Karpas-422 (cell line): Measurements from ENCODE around the gene SFTPB. TPM values are rescaled to one million over a fixed set of nuclear protein-coding genes. Genes with fewer than 3 reads are reported as not detected.
"Not testable (repeated sequence)": the region's sequence is repeated elsewhere in the genome, so short reads cannot be mapped to it uniquely, and the experiment has no call there.

Experiments used
- DNase-seq: peaks from one replicate; pipeline ENCODE4 v3.0.0-alpha.2; 2015
- H2AFZ ChIP-seq: fragments of 200-600 bp; sonication (generic); 2 replicates; pipeline ENCODE4 v1.6.1; 2014; ENCODE audit warnings: antibody characterized with exemption, low read length, mixed read lengths
- H3K27ac ChIP-seq: fragments of 200-600 bp; sonication (generic); 2 replicates; pipeline ENCODE4 v1.5.1; 2014; ENCODE audit warnings: mild to moderate bottlenecking, low read length, moderate library complexity
- H3K27me3 ChIP-seq: fragments of 200-600 bp; sonication (generic); 2 replicates; pipeline ENCODE4 v1.6.1; 2014; ENCODE audit warnings: low read length, mixed read lengths
- H3K36me3 ChIP-seq: fragments of 200-600 bp; sonication (generic); 2 replicates; pipeline ENCODE4 v1.6.1; 2014; ENCODE audit warnings: low read length, mixed read lengths; ENCODE audit not compliant: insufficient read depth
- H3K4me1 ChIP-seq: fragments of 200-600 bp; sonication (generic); 2 replicates; pipeline ENCODE4 v1.6.1; 2014; ENCODE audit warnings: mild to moderate bottlenecking, low read length, mixed read lengths
- H3K4me2 ChIP-seq: fragments of 200-600 bp; sonication (generic); 2 replicates; pipeline ENCODE4 v1.6.1; 2014; ENCODE audit warnings: low read length, low read depth, mild to moderate bottlenecking; ENCODE audit not compliant: poor library complexity, severe bottlenecking
- H3K4me3 ChIP-seq: fragments of 200-600 bp; sonication (generic); 2 replicates; pipeline ENCODE4 v1.5.1; 2014; ENCODE audit warnings: mild to moderate bottlenecking, antibody characterized with exemption, low read length, mixed read lengths
- H3K79me2 ChIP-seq: fragments of 200-600 bp; sonication (generic); 2 replicates; pipeline ENCODE4 v1.6.1; 2014; ENCODE audit warnings: mild to moderate bottlenecking, low read length, mixed read lengths
- H3K9ac ChIP-seq: fragments of 200-600 bp; sonication (generic); 2 replicates; pipeline ENCODE4 v1.6.0; 2014; ENCODE audit warnings: low read length
- H3K9me2 ChIP-seq: fragments of 200-600 bp; sonication (generic), shearing (Covaris generic); replicated peaks from 2 replicates; pipeline ENCODE4 v1.6.0; 2014; ENCODE audit warnings: mild to moderate bottlenecking, low read length, moderate library complexity; ENCODE audit not compliant: insufficient read depth
- H3K9me3 ChIP-seq: fragments of 300-700, 200-600 bp; sonication (generic); 2 replicates; pipeline ENCODE4 v1.6.1; 2014; ENCODE audit warnings: low read length, mixed read lengths
- H4K20me1 ChIP-seq: fragments of 200-600 bp; sonication (generic); 2 replicates; pipeline ENCODE4 v1.6.1; 2014; ENCODE audit warnings: mild to moderate bottlenecking, antibody characterized with exemption, low read length, low read depth; ENCODE audit not compliant: insufficient read depth
- total RNA-seq: library from RNA; depleted of rRNA; stranded (reverse); fragments of >200 nt; shearing (Covaris generic); gene quantifications from 2 replicates; pipeline ENCODE4 v1.2.3, GENCODE V29; 2014; ENCODE audit warnings: low replicate concordance

The SFTPB gene
- total RNA-seq, 1 experiment from 2014 or later = not detected

DNA sequence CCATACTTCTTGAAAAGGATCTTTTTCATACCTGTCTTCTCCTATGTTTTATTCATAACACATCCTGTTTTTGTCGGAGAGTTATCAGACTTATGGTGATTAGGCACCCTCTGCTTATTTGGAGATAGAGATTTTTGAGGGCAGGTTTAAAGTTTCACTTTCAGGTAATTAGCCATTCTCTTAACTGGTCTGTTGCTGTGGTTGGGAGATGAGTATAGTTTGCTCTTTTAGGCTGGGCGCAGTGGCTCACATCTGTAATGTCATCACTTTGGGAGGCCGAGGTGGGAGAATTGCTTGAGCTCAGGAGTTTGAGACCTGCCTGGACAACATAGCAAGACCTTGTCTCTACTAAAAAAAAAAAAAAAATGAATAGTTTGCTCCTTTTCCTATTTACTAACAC, 25.3 kb downstream of the SFTPB start:
- H3K4me2 ChIP-seq = no peak overlapping the region
- no peaks in the 10 kb centered on the region for H3K4me1 ChIP-seq
- H3K9ac ChIP-seq = no peak overlapping the region
- DNase-seq = no peak
- H4K20me1 ChIP-seq = 0 out of 2 replicates have a peak, but pooled peaks cover 9% of the 10 kb centered on the region
- no peak overlapping the region for H3K4me3 ChIP-seq
- no peaks in the 10 kb centered on the region for H3K9me2 ChIP-seq
- H3K79me2 ChIP-seq = peaks cover 33% of the 10 kb centered on the region
- no peak overlapping the region for H3K27ac ChIP-seq
- H2AFZ ChIP-seq = no peak overlapping the region
- peaks cover 86% of the 10 kb centered on the region for H3K36me3 ChIP-seq
- H3K27me3 ChIP-seq = no peaks in the 10 kb centered on the region
- H3K9me3 ChIP-seq = no peaks in the 10 kb centered on the region

GRCh38 chr2:85635636-85636035, 32.4 kb downstream of the SFTPB start:
- H3K4me2 ChIP-seq = no peak overlapping the region
- H4K20me1 ChIP-seq = peaks cover 24% of the 10 kb centered on the region; the same call in 1 of the 2 replicates
- no peaks in the 10 kb centered on the region for H3K9me3 ChIP-seq
- H2AFZ ChIP-seq = no peak overlapping the region
- H3K27ac ChIP-seq = no peak overlapping the region
- no peaks in the 10 kb centered on the region for H3K9me2 ChIP-seq
- no peak for DNase-seq
- no peak overlapping the region for H3K4me3 ChIP-seq
- peaks cover 25% of the 10 kb centered on the region for H3K79me2 ChIP-seq
- peaks cover 62% of the 10 kb centered on the region; the same call in 1 of the 2 replicates for H3K36me3 ChIP-seq
- H3K9ac ChIP-seq = no peak overlapping the region
- no peaks in the 10 kb centered on the region for H3K27me3 ChIP-seq
- no peaks in the 10 kb centered on the region for H3K4me1 ChIP-seq

DNA sequence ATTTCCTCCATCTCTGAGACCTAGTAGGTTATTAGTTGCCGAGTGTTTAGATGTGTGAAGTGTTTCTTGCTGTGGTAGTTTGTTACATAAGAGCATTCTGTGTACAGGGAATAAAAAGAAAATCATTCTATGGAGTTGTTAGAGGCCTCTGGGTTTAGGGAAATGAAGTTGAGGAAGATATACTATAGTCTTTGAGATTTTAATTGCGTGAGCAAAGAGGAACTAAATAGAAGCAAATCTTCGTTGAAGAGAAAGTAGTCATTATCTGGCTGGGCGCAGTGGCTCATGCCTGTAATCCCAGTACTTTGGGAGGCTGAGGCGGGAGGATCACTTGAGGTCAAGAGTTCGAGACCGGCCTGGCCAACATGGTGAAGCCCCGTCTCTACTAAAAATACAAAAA, 33.0 kb downstream of the SFTPB start:
- Histone ChIP-seq H3K9ac (no peak overlapping the region), H3K4me2 (no peak overlapping the region), H2AFZ (no peak overlapping the region), H3K79me2 (peaks cover 31% of the 10 kb centered on the region), H4K20me1 (peaks cover 23% of the 10 kb centered on the region; the same call in 1 of the 2 replicates), H3K36me3 (peaks cover 66% of the 10 kb centered on the region; the same call in 1 of the 2 replicates), H3K9me3 (no peaks in the 10 kb centered on the region), H3K9me2 (no peaks in the 10 kb centered on the region), H3K27me3 (no peaks in the 10 kb centered on the region), H3K4me1 (no peaks in the 10 kb centered on the region), H3K4me3 (no peak overlapping the region), H3K27ac (no peak overlapping the region)
- no peak for DNase-seq

GRCh38 chr2:85631316-85631715, 36.7 kb downstream of the SFTPB start:
- peaks cover 10% of the 10 kb centered on the region for H4K20me1 ChIP-seq
- H3K9me3 ChIP-seq = no peaks in the 10 kb centered on the region
- no peaks in the 10 kb centered on the region for H3K9me2 ChIP-seq
- H3K79me2 ChIP-seq = peaks cover 25% of the 10 kb centered on the region
- no peak for DNase-seq
- no peak overlapping the region for H3K4me3 ChIP-seq
- H2AFZ ChIP-seq = no peak overlapping the region
- peaks cover 61% of the 10 kb centered on the region for H3K36me3 ChIP-seq
- H3K4me2 ChIP-seq = no peak overlapping the region
- H3K9ac ChIP-seq = no peak overlapping the region
- no peak overlapping the region for H3K27ac ChIP-seq
- no peaks in the 10 kb centered on the region for H3K27me3 ChIP-seq
- no peaks in the 10 kb centered on the region for H3K4me1 ChIP-seq

DNA sequence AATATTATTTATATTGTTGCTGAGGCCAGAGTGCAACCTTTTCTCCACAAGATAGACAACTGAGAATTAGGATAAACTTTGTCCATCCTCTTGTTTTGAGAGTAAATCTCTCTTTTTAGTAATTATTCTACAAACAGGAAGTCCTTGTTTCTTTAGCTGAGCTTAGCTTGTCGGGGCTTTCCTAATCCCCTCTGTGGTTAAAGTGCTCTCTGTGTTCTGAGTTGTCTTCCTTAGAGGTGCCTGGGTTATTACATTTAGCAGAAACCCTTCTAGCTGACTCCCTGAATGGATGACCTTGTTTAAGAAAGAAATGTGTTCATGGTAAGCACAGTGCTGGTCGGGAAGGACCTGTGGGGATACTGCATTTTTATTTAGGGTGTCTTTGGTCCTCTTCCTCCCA, 39.3 kb downstream of the SFTPB start:
- H3K9me2 ChIP-seq = no peaks in the 10 kb centered on the region
- peaks cover 12% of the 10 kb centered on the region for H4K20me1 ChIP-seq
- DNase-seq = no peak
- H3K4me2 ChIP-seq = no peak overlapping the region
- peaks cover 26% of the 10 kb centered on the region for H3K79me2 ChIP-seq
- no peak overlapping the region for H2AFZ ChIP-seq
- H3K36me3 ChIP-seq = peaks cover 74% of the 10 kb centered on the region
- H3K9ac ChIP-seq = no peak overlapping the region
- H3K27me3 ChIP-seq = no peaks in the 10 kb centered on the region
- H3K4me3 ChIP-seq = no peak overlapping the region
- H3K9me3 ChIP-seq = no peaks in the 10 kb centered on the region
- no peaks in the 10 kb centered on the region for H3K4me1 ChIP-seq
- no peak overlapping the region for H3K27ac ChIP-seq

GRCh38 chr2:85623991-85624390, 44.0 kb downstream of the SFTPB start:
- peaks cover 6% of the 10 kb centered on the region for H3K4me1 ChIP-seq
- H3K27me3 ChIP-seq = no peaks in the 10 kb centered on the region
- no peak overlapping the region for H2AFZ ChIP-seq
- H3K27ac ChIP-seq = no peak overlapping the region
- DNase-seq = no peak
- H3K79me2 ChIP-seq = peaks cover 43% of the 10 kb centered on the region
- no peak overlapping the region for H3K4me2 ChIP-seq
- no peaks in the 10 kb centered on the region for H3K9me2 ChIP-seq
- peaks cover 72% of the 10 kb centered on the region for H3K36me3 ChIP-seq
- H3K9me3 ChIP-seq = no peaks in the 10 kb centered on the region
- H3K9ac ChIP-seq = no peak overlapping the region
- H3K4me3 ChIP-seq = no peak overlapping the region
- H4K20me1 ChIP-seq = peaks cover 30% of the 10 kb centered on the region

DNA sequence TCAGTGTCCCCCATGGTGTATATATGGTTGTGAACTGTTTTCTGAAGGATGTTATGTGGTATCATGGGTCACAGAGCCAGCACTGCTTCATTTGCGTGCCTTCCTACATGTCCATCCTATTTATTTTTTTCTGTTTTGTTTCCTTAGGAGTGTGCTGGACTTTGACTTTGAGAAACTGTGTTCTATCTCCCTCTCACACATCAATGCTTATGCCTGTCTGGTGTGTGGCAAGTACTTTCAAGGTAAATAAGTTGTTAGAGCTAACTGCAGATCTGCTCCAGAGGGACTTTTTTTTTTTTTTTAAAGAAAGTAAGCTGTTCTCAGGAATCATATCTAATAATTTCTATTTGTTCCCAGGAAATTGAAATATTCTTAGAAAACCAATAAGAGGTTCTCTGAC, 46.7 kb downstream of the SFTPB start:
- H2AFZ ChIP-seq = no peak overlapping the region
- DNase-seq = no peak
- H3K27me3 ChIP-seq = no peaks in the 10 kb centered on the region
- H4K20me1 ChIP-seq = peaks cover 45% of the 10 kb centered on the region
- peaks cover 69% of the 10 kb centered on the region for H3K36me3 ChIP-seq
- peaks cover 60% of the 10 kb centered on the region for H3K79me2 ChIP-seq
- no peaks in the 10 kb centered on the region for H3K9me3 ChIP-seq
- H3K27ac ChIP-seq = no peak overlapping the region
- H3K4me3 ChIP-seq = no peak overlapping the region
- no peak overlapping the region for H3K4me2 ChIP-seq
- H3K4me1 ChIP-seq = peaks cover 26% of the 10 kb centered on the region
- H3K9me2 ChIP-seq = no peaks in the 10 kb centered on the region
- H3K9ac ChIP-seq = no peak overlapping the region

- no peak overlapping the region for H3K4me2 ChIP-seq
- peaks cover 41% of the 10 kb centered on the region for H4K20me1 ChIP-seq
- no peaks in the 10 kb centered on the region for H3K9me2 ChIP-seq
- H3K4me3 ChIP-seq = no peak overlapping the region
- H3K79me2 ChIP-seq = peaks cover 64% of the 10 kb centered on the region
- peaks cover 55% of the 10 kb centered on the region for H3K36me3 ChIP-seq
- H3K27ac ChIP-seq = no peak overlapping the region
- H2AFZ ChIP-seq = no peak overlapping the region
- DNase-seq = no peak
- peaks cover 28% of the 10 kb centered on the region for H3K4me1 ChIP-seq
- no peaks in the 10 kb centered on the region for H3K27me3 ChIP-seq
- H3K9me3 ChIP-seq = no peaks in the 10 kb centered on the region
- H3K9ac ChIP-seq = no peak overlapping the region
These were observed 48.4 kb downstream of the SFTPB start for GRCh38 chr2:85619617-85620016.

- not testable (repeated sequence) for H3K27me3 ChIP-seq, H2AFZ ChIP-seq, H3K9me3 ChIP-seq, H3K9me2 ChIP-seq, DNase-seq, H3K27ac ChIP-seq
- Histone ChIP-seq H3K36me3 (peaks cover 38% of the 10 kb centered on the region), H3K9ac (peak overlapping the region; percentile 97), H3K4me1 (peaks cover 31% of the 10 kb centered on the region), H3K4me3 (peak overlapping the region; percentile 93), H3K4me2 (peak overlapping the region; percentile 92), H4K20me1 (peaks cover 31% of the 10 kb centered on the region), H3K79me2 (peaks cover 61% of the 10 kb centered on the region)
These were observed 50.3 kb downstream of the SFTPB start for GRCh38 chr2:85617723-85618122.
